ENCODE measurements around the gene NINJ1. TPM values are rescaled to one million over a fixed set of nuclear protein-coding genes. Genes with fewer than 3 reads are reported as not detected.

The NINJ1 gene
- polyA plus RNA-seq, 1 donor, result 32.1 TPM

DNA sequence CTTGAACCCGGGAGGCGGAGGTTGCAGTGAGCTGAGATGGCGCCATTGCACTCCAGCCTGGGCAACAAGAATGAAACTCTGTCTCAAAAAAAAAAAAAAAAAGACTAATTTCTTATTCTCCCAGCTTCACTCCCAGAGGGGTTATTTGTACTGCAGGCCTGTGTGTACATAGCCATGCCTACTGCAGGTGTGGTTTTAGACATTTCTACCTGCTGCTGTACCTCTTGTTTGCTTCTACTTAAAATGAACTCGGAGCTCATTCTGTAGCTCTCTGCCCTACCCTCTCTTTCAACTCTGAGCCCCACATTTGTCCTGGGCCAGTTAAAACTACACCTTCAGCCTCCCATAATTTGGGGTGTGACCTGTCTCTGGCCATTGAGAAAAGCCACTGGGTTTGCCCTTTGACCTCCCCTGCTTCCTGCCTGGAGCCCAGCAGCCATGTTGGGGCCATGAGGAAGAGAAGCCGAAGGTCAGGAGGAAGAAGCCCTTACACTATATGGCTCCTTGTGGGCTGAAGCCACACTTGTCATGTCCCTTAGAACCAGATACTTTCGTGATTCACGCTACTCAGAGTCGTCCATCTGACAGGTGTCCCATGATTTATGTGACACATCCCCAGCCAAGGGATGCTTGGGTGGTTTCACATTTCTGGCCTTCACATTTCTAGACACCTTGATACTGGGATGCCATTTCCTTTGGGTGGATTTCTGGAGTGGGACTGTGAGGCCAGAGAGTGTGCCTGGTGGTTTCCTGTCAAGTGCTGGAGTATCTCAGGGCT is 47.4 kb downstream of the NINJ1 start:
- DNase-seq, result no peak

DNA sequence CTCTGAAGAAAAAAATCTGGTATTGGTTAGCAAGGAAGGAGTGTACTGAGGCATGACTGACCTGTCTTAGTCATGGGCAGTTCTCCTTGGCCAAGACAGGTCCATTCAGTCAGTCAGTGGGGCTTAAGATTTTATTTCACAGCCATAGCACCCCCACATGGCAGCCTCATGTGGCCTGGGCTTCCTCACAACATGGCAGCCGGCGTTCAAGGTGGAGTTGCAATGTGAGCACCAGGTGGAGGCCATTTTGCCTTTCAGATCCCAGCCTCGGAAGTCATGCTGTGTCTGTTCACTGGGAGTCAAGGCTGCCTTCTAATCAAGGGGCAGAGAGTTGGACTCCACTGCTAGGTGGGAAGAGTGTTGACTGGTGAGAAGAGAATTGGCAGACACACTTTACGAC is 48.4 kb downstream of the NINJ1 start:
- no peak for DNase-seq

DNA sequence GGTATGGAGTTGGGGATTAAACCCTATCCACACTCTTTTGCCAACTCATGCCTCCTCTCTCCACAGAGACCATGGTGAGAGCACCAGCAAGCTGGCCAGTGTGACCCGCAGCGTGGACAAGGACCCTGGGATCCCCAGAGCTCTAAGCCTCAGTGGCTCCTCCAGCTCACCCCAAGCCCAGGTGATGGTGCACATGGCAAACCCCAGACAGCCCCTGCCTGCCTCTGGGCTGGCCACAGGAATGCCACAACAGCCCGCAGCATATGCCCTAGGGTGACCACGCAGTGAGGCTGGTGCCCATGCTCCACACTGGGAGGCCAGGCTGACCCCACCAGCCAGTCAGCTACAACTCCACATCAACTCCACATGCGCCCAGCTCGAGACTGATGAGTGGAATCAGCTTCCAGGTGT is 49.6 kb downstream of the NINJ1 start:
- DNase-seq, result no peak

DNA sequence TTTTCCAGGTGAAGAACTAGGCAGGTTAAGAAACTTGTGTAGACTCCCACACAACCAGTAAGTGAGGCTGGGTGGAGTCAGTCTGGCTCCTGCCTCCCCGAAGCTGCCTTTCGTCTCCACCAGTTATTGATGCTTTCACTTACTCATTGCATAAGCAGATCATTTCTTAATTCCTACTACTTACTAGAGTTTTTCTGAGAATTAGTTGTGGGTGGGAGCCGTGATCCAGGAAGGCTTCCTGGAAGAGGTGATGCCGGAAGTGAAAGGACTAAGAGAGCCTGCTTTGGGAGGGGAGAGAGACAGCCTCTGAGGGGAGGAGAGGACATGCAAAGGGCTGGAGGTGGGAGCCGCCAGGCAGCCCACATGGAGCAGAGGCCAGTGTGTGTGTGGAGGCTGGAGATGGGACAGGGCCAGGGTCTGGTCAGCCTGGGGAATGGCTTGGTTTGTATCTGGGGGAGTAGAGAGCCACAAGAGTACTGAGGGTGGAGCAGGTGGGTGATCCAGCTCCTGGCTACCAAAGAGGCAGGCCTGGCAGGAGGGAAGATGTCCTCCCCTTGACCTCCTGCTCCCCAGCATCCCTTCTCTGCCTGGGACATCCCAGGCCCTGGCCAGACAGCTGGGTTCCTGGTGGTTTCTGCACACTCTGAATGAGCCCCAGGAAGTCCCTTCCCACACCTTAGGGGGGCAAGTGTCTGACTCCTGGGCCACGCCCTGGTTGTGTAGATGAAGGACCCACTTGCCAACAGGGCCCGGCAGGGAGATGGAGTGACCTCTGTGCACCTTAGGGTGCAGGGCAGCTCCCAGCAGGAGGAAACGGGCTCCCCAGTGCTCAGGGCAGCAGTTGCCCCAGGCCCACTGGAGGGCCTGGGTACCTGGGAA is 50.2 kb downstream of the NINJ1 start:
- no peak for DNase-seq

DNA sequence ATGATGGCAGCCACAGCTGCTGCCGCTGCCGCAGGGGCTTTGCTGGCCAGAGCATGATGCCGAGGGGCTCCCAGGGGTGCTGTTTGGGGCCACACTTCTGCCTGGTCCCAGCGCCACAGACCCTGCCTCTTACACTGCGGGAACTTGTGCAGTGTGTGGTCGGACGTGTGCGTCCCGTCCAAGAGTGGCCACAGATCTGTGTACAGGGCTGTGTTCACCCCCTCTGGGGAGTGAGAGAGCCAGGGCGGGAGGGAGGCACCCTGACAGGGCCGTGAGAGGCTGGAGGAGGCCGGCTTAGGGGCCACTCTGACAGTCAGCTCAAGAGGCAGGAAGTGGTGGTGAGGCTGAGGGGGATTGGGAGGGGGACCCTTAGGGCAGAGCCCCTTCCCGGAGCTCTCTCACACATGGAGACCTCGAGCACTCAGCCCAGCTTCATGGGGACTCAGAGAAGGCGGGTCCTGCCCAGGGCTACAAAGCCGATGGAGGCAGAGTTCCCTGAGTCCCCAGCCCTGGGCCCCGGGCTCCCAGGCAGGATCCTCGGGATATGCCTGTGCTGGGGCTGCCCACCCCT is 51.1 kb downstream of the NINJ1 start:
- DNase-seq, result no peak

DNA sequence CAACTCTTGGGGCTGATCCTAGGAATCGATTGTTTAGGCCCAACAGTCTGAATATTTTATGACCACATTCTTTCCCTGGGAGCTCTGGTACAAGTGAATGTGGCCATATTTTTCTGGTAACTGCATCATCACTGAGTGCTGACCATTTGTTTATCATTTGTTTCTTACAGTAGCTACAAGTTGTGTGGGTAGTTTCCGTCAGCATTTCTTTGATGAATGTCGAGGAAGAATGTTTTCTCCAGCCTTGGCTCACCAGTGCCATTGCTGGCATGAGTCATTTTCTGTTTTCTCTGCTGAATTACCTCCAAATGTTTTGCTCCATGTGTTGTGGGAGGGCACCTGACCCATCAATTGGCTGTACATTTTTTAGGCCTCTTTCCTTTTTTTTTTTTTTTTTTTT is 52.1 kb downstream of the NINJ1 start:
- no peak for DNase-seq

DNA sequence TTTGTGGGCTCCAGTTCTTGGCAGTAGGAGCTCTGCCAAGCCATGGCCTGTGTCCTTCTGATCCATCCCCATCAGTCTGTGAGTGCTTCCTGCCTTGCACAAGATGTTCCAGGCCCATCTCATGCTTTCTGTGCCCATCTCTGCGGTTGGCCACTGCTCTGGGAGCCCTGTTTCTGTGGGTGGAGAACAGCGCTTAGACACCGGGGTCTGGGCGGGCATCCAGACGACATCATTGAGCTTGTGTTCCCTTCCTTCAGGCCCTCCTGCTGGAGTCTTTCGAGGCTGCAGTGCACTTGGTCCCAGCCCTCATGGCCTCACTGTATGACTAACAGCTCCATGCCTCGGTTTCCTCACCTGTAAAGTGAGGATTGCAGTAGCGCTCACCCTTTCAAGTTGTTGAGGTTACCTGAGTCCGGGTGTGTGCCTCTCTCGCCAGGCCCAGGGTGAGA is 52.9 kb downstream of the NINJ1 start:
- no peak for DNase-seq

DNA sequence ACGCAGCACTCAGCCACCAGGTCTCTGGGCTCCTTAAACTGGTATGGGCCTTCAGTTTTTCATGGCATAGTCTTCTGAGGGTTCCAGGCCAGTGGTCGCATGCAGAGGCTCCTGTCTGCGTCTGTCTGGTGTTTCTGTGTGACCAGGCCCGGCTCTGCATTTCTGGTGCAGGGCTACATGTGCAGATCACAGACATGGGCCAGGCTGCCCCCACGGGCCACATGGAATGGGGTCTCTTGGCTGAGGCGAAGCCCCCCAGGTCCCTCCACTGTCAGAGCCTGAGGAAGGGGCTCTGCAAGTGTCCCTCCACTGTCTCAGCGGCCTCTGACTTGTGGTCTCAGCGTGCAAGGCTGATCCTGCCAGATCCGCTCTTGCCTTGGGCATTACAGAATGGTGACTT is 53.6 kb downstream of the NINJ1 start:
- no peak for DNase-seq

DNA sequence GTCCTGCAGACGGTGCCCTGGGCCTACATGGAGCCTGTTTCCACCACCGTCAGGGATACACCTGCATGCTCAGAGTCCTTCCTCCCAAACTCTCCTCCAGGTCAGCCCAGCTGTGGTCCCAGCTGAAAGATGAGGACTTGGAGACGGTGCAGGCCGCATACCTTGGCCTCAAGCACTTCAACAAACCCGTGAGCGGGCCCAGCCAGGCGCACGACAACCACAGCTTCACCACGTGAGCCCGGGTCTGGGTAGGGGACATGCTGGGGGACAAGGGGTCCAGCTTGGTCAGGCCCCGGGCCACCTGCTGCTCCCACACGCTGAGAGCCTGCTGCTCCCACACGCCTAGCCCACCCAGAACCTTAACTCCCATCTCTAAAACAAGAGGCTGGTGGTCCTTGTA is 54.7 kb downstream of the NINJ1 start:
- DNase-seq, result no peak

DNA sequence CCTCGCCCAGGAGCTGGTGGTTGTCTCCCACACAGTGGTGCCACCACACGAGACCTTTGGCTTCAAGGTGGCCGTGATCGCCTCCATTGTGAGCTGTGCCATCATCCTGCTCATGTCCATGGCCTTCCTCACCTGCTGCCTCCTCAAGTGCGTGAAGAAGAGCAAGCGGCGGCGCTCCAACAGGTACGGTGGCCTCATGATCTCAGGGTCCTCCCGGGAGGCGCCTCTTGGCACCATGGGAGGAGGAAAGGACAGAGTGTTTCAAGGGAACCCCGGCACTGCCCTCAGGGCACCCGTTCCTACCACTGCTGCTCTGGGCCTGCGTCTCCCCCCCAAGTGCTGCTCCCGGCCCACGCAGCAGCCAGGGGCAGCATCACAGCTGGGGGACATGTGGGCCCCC is 56.2 kb downstream of the NINJ1 start:
- DNase-seq, result no peak

DNA sequence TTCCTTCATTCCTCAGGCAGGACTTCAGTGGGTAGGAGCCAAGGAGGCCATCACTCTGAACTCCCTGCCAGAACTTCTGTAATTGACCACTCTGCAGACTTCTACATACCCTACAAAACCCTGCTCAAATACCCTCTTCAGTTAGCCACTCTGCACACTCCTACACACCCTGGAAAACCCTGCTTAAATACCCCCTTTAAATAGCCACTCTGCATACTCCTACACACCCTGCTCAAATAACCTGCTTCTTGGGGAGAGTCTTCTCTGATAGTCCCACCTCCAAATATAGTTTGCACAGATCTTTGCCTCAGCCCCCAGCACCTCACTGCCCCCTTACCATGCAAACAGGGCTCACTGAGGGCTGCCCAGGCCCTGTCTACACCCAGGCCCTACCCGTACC is 56.7 kb downstream of the NINJ1 start:
- DNase-seq, result no peak

DNA sequence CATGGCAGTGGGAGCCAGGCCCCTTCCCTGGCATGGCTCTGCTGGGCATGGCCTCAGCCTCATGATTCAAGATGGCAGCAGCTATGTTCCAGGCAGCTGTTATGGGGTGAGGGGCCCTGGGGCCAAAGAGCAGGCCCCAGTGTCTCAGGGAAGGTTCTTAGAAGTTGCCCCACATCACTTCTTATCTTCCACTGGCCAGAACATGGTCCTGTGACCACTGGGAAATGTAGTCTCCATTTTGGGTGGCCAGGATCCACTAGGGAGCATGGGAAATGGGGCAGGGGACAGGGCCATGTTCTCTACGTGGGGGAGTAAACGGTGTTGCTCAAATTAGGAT is 57.3 kb downstream of the NINJ1 start:
- DNase-seq, result no peak

DNA sequence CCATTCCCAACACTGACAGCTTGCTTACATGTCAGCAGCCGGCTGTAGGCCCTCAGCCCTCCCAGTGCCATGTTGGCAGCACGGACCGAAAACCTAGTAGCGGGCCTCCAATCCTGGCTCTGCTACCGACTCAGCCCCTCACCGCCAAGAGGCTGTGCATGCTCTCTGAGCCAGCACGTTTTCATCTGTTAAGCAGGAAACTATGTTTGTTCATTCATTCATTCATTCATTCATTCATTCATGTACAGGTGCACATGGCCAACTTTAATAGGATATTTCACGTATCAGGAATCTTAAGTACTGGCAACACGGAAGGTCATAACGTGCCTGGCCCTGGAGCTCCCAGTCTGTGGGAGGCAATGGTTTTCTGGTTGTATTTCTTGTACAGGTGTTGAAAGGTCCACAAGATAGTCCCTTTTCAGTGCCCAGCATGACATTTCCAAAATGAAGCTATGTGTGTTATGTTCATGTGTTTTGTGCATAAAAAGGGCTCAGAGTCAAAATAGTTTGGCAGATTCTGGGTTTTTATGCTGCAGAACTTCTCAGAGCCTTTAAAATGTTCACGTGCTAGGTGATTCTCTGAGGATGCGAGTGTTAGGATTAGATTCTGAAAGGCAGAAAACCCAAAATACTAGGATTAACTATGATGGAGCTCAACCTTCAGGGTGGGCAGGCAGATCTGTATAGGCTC is 57.8 kb downstream of the NINJ1 start:
- DNase-seq, result no peak

DNA sequence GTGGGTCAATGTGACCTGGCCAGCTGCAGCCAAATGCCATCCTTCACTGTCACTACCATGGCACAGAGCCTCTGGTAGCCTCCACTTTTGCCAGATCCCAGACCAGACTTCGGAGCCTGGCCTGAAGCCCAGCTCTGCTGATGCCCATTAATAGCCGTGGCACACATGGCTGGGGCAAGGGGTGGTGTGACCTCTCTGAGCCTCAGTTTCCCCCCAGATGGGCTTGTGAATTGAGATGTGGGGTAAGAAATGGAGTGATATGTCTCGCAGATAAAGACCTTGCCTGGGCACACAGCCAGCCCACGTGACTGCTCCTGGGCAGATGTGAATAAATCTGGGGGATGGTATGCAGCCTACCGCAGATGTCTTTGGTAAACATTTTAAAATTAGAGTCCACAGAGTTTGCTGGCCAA is 61.7 kb downstream of the NINJ1 start:
- DNase-seq, result no peak

Other genes with a start within 250 kb of the NINJ1 start
- gene FGD3, start 186.7 kb downstream of the NINJ1 start, polyA plus RNA-seq (ENCODE audit: insufficient read length), result 5.5 TPM
- 2.2 TPM for gene SUSD3, start 75.5 kb downstream of the NINJ1 start, polyA plus RNA-seq (ENCODE audit: insufficient read length)
- 39.7 TPM for gene CARD19, start 38.0 kb downstream of the NINJ1 start, polyA plus RNA-seq (ENCODE audit: insufficient read length)
- 17.2 TPM for gene WNK2, start 49.9 kb upstream of the NINJ1 start, polyA plus RNA-seq (ENCODE audit: insufficient read length)

Data from hindlimb muscle (tissue), 1 donor.